ENCODE data around the gene CNN3.

GRCh38 chr1:94935034-94935433, 8.1 kb upstream of the CNN3 start:
- TF ChIP-seq CTCF (IDR thresholded peaks at IDR 0.05) = no peak
- no peak for TF ChIP-seq POLR2A (IDR thresholded peaks at IDR 0.05)
